ENCODE results near the gene PID1. TPM values are rescaled to one million over a fixed set of nuclear protein-coding genes. Genes with fewer than 3 reads are reported as not detected.

Gene PID1
- polyA plus RNA-seq, 12 donors: 18.8 to 51.2 (median 29.6) TPM; not detected in 1

- no peak for DNase-seq
Measured at GRCh38 chr2:229033816-229034215, 237.3 kb downstream of the PID1 start.

GRCh38 chr2:229032608-229033234 lies 238.4 kb downstream of the PID1 start:
- no peak for DNase-seq

GRCh38 chr2:229027353-229028105 lies 243.6 kb downstream of the PID1 start:
- DNase-seq: no peak

GRCh38 chr2:229025653-229026052 lies 245.4 kb downstream of the PID1 start:
- DNase-seq: no peak

GRCh38 chr2:229022652-229023051 lies 248.4 kb downstream of the PID1 start:
- DNase-seq: no peak

- DNase-seq: no peak
Measured at GRCh38 chr2:229022071-229022470, 249.0 kb downstream of the PID1 start.

GRCh38 chr2:229009816-229010215 lies 261.3 kb downstream of the PID1 start:
- no peak for DNase-seq

- DNase-seq: no peak
Measured at GRCh38 chr2:229003256-229003655, 267.8 kb downstream of the PID1 start.

- DNase-seq: no peak
Measured at GRCh38 chr2:229001196-229001595, 269.9 kb downstream of the PID1 start.

GRCh38 chr2:228999326-228999725 lies 271.8 kb downstream of the PID1 start:
- no peak for DNase-seq

GRCh38 chr2:228988786-228989185 lies 282.3 kb downstream of the PID1 start:
- no peak for DNase-seq

- DNase-seq: no peak
Measured at GRCh38 chr2:228987441-228988155, 283.5 kb downstream of the PID1 start.

- no peak for DNase-seq
Measured at GRCh38 chr2:228986961-228987360, 284.1 kb downstream of the PID1 start.

- DNase-seq: no peak
Measured at GRCh38 chr2:228983700-228984099, 287.4 kb downstream of the PID1 start.

GRCh38 chr2:228974169-228974568 lies 296.9 kb downstream of the PID1 start:
- no peak for DNase-seq
